SK-N-MC (cell line): ENCODE data around the gene FAIM2.

Experiments used
- DNase-seq: peaks from one replicate; pipeline ENCODE4 v3.0.0-alpha.2; 2011; ENCODE audit warnings: low read depth, low spot score
- H3K27ac ChIP-seq: fragments of 200-600 bp; sonication (generic); 2 replicates; pipeline ENCODE4 v1.5.1; 2016; ENCODE audit warnings: mixed run types
- H3K36me3 ChIP-seq: fragments of 200-600 bp; sonication (generic); 2 replicates; pipeline ENCODE4 v1.6.1; 2017; ENCODE audit warnings: antibody characterized with exemption, low read length, mixed read lengths; ENCODE audit not compliant: insufficient read depth
- H3K4me3 ChIP-seq: fragments of 200-600 bp; sonication (generic); 2 replicates; pipeline ENCODE4 v1.5.1; 2016
- H3K9ac ChIP-seq: fragments of 200-600 bp; sonication (generic); 2 replicates; pipeline ENCODE4 v1.8.0; 2017; ENCODE audit warnings: mixed run types, mixed read lengths; ENCODE audit not compliant: insufficient read length
- H3K9me3 ChIP-seq: fragments of 200-600 bp; sonication (generic); 2 replicates; pipeline ENCODE4 v1.6.1; 2017; ENCODE audit warnings: low read depth, mild to moderate bottlenecking, antibody characterized with exemption, low read length, moderate library complexity, mixed read lengths
- EZH2 ChIP-seq: fragments of 200-600 bp; sonication (generic); IDR thresholded peaks from one replicate; pipeline ENCODE4 v1.6.1; 2017; ENCODE audit warnings: antibody characterized with exemption
- FOXP2 ChIP-seq: optimal IDR thresholded peaks from 2 replicates; pipeline ENCODE3; 2011; ENCODE audit warnings: mild to moderate bottlenecking, moderate library complexity; ENCODE audit not compliant: insufficient read depth; ENCODE audit errors: extremely low read length, control extremely low read depth
- POLR2AphosphoS5 ChIP-seq: IDR thresholded peaks from 2 replicates; pipeline ENCODE4 v1.6.1; 2012; ENCODE audit warnings: mild to moderate bottlenecking, low read depth, low read length, borderline replicate concordance

The FAIM2 gene

GRCh38 chr12:49942921-49943624 lies 39.4 kb upstream of the FAIM2 start:
- Histone ChIP-seq H3K9me3 (no peaks in the 10 kb centered on the region), H3K27ac (no peak overlapping the region), H3K36me3 (no peaks in the 10 kb centered on the region), H3K4me3 (no peak overlapping the region), H3K9ac (no peak overlapping the region)
- no peak for DNase-seq
- TF ChIP-seq EZH2 = no peak
- no peak for TF ChIP-seq FOXP2
- TF ChIP-seq POLR2AphosphoS5 = no peak

GRCh38 chr12:49942512-49942893 lies 38.8 kb upstream of the FAIM2 start:
- Histone ChIP-seq H3K4me3 (no peak overlapping the region), H3K9me3 (no peaks in the 10 kb centered on the region), H3K27ac (no peak overlapping the region), H3K9ac (no peak overlapping the region), H3K36me3 (no peaks in the 10 kb centered on the region)
- no peak for TF ChIP-seq FOXP2
- no peak for TF ChIP-seq EZH2
- no peak for TF ChIP-seq POLR2AphosphoS5
- no peak for DNase-seq

GRCh38 chr12:49941556-49942511 lies 38.1 kb upstream of the FAIM2 start:
- Histone ChIP-seq H3K9ac (no peak overlapping the region), H3K4me3 (no peak overlapping the region), H3K9me3 (no peaks in the 10 kb centered on the region), H3K27ac (no peak overlapping the region), H3K36me3 (no peaks in the 10 kb centered on the region)
- TF ChIP-seq EZH2 = no peak
- TF ChIP-seq POLR2AphosphoS5 = no peak
- no peak for TF ChIP-seq FOXP2
- DNase-seq = no peak

GRCh38 chr12:49939707-49940106 lies 36.0 kb upstream of the FAIM2 start:
- H3K4me3 ChIP-seq = no peak overlapping the region
- H3K27ac ChIP-seq = no peak overlapping the region
- TF ChIP-seq FOXP2 = no peak
- TF ChIP-seq POLR2AphosphoS5 = no peak
- TF ChIP-seq EZH2 = no peak
- no peak overlapping the region for H3K9ac ChIP-seq
- H3K36me3 ChIP-seq = no peaks in the 10 kb centered on the region
- H3K9me3 ChIP-seq = no peaks in the 10 kb centered on the region
- no peak for DNase-seq

- H3K9ac ChIP-seq = no peak overlapping the region
- no peaks in the 10 kb centered on the region for H3K36me3 ChIP-seq
- no peak overlapping the region for H3K4me3 ChIP-seq
- TF ChIP-seq FOXP2 (no peak), POLR2AphosphoS5 (no peak), EZH2 (no peak)
- no peaks in the 10 kb centered on the region for H3K9me3 ChIP-seq
- no peak for DNase-seq
- H3K27ac ChIP-seq = no peak overlapping the region
Measured at GRCh38 chr12:49939307-49939706, 35.6 kb upstream of the FAIM2 start.

GRCh38 chr12:49937639-49938300 lies 34.1 kb upstream of the FAIM2 start:
- H3K36me3 ChIP-seq = no peaks in the 10 kb centered on the region
- no peak for TF ChIP-seq FOXP2
- no peak for TF ChIP-seq POLR2AphosphoS5
- no peak for TF ChIP-seq EZH2
- H3K9ac ChIP-seq = no peak overlapping the region
- no peak overlapping the region for H3K4me3 ChIP-seq
- H3K9me3 ChIP-seq = no peaks in the 10 kb centered on the region
- no peak for DNase-seq
- H3K27ac ChIP-seq = no peak overlapping the region

GRCh38 chr12:49936925-49937324 lies 33.2 kb upstream of the FAIM2 start:
- no peaks in the 10 kb centered on the region for H3K9me3 ChIP-seq
- no peak overlapping the region for H3K27ac ChIP-seq
- TF ChIP-seq POLR2AphosphoS5 (no peak), EZH2 (no peak), FOXP2 (no peak)
- DNase-seq = no peak
- no peak overlapping the region for H3K4me3 ChIP-seq
- no peak overlapping the region for H3K9ac ChIP-seq
- no peaks in the 10 kb centered on the region for H3K36me3 ChIP-seq

GRCh38 chr12:49934505-49934904 lies 30.8 kb upstream of the FAIM2 start:
- no peaks in the 10 kb centered on the region for H3K9me3 ChIP-seq
- no peak overlapping the region for H3K27ac ChIP-seq
- no peak for DNase-seq
- TF ChIP-seq POLR2AphosphoS5 = no peak
- TF ChIP-seq EZH2 = no peak
- no peak for TF ChIP-seq FOXP2
- no peak overlapping the region for H3K9ac ChIP-seq
- no peak overlapping the region for H3K4me3 ChIP-seq
- H3K36me3 ChIP-seq = no peaks in the 10 kb centered on the region
